K562 (cell line): ENCODE data around the gene C4orf54.

Experiments
- BRCA1 ChIP-seq, 2 experiments: fragments of 450-650 bp in 1 of 2; sonication (generic) in 1 of 2; formaldehyde crosslinking in 1 of 2; IDR thresholded peaks; 2 replicates each; pipeline versions ENCODE4 v1.5.0 to v1.6.1; 2017 to 2020; ENCODE audit warnings: mild to moderate bottlenecking in 1 of 2, missing genetic modification reagents in 1 of 2
- CTCF ChIP-seq, 3 experiments: IDR thresholded peaks in 2 of 3; conservative IDR thresholded peaks in 1 of 3; 2 replicates each; pipeline ENCODE4 v1.5.1; 2011 to 2012; ENCODE audit warnings: low read length in 3 of 3, mild to moderate bottlenecking in 3 of 3, control low read depth in 2 of 3, improper control_type of control experiment in 1 of 3, inconsistent platforms in 1 of 3, low read depth in 1 of 3, mixed read lengths in 1 of 3, moderate library complexity in 1 of 3; ENCODE audit not compliant: insufficient read depth in 2 of 3
- EP300 ChIP-seq: IDR thresholded peaks from 2 replicates; pipeline ENCODE4 v1.6.1; 2012; ENCODE audit warnings: low read length, improper control_type of control experiment
- GTF2F1 ChIP-seq: IDR thresholded peaks from 2 replicates; pipeline ENCODE4 v1.6.1; 2011; ENCODE audit warnings: low read depth, low read length, improper control_type of control experiment
- HMG20B ChIP-seq: fragments of 250-450 bp; sonication (Bioruptor Pico); IDR thresholded peaks from 2 replicates; pipeline ENCODE4 v1.5.0; 2021; ENCODE audit warnings: mild to moderate bottlenecking
- MLLT1 ChIP-seq, 2 experiments: fragments of 450-650 bp; IDR thresholded peaks; 2 replicates each; pipeline ENCODE4 v1.6.1; 2016
- POLR2A ChIP-seq: fragments of 450-650 bp; conservative IDR thresholded peaks from 2 replicates; pipeline ENCODE4 v1.6.1; 2016
- UBTF ChIP-seq, 2 experiments: IDR thresholded peaks; 2 replicates each; pipeline ENCODE4 v1.6.1; 2012; ENCODE audit warnings: improper control_type of control experiment in 2 of 2, low read depth in 2 of 2, low read length in 2 of 2, borderline replicate concordance in 1 of 2
- ZBTB17 ChIP-seq: fragments of 450-650 bp; formaldehyde crosslinking; IDR thresholded peaks from 2 replicates; pipeline ENCODE4 v1.4.0; 2020; ENCODE audit warnings: mild to moderate bottlenecking
- ZNF133 ChIP-seq: fragments of 250-450 bp; sonication (Bioruptor Pico); IDR thresholded peaks from 2 replicates; pipeline ENCODE4 v1.4.0; 2020; ENCODE audit warnings: mild to moderate bottlenecking
- TF ChIP-seq, protein P1 (sequence below): sonication (generic); formaldehyde crosslinking; IDR thresholded peaks from 2 replicates; pipeline ENCODE4 v1.8.0; 2023; ENCODE audit warnings: missing genetic modification reagents, mild to moderate bottlenecking, borderline replicate concordance
- TF ChIP-seq, protein P2 (sequence below), 2 experiments: fragments of 450-650 bp; formaldehyde crosslinking in 1 of 2; IDR thresholded peaks; 2 replicates each; pipeline versions ENCODE4 v1.4.0 to v1.6.1; 2014 to 2020; ENCODE audit warnings: mild to moderate bottlenecking in 2 of 2, borderline replicate concordance in 1 of 2, low read depth in 1 of 2

- TF ChIP-seq POLR2A: no peak
- TF ChIP-seq CTCF (IDR thresholded peaks at IDR 0.05 in 2 of 3, conservative IDR thresholded peaks at IDR 0.05 in 1 of 3; ENCODE audit: insufficient read depth in 2 of 3, low read depth in 1 of 3, low read length in 3 of 3): no peak
- TF ChIP-seq UBTF (IDR thresholded peaks at IDR 0.05; ENCODE audit: borderline replicate concordance in 1 of 2, low read depth in 2 of 2, low read length in 2 of 2): no peak
- TF ChIP-seq BRCA1 (IDR thresholded peaks at IDR 0.05): no peak
- no peak for TF ChIP-seq BRCA1 (CRISPR knock-in tag; IDR thresholded peaks at IDR 0.05)
- TF ChIP-seq, protein P1, sequence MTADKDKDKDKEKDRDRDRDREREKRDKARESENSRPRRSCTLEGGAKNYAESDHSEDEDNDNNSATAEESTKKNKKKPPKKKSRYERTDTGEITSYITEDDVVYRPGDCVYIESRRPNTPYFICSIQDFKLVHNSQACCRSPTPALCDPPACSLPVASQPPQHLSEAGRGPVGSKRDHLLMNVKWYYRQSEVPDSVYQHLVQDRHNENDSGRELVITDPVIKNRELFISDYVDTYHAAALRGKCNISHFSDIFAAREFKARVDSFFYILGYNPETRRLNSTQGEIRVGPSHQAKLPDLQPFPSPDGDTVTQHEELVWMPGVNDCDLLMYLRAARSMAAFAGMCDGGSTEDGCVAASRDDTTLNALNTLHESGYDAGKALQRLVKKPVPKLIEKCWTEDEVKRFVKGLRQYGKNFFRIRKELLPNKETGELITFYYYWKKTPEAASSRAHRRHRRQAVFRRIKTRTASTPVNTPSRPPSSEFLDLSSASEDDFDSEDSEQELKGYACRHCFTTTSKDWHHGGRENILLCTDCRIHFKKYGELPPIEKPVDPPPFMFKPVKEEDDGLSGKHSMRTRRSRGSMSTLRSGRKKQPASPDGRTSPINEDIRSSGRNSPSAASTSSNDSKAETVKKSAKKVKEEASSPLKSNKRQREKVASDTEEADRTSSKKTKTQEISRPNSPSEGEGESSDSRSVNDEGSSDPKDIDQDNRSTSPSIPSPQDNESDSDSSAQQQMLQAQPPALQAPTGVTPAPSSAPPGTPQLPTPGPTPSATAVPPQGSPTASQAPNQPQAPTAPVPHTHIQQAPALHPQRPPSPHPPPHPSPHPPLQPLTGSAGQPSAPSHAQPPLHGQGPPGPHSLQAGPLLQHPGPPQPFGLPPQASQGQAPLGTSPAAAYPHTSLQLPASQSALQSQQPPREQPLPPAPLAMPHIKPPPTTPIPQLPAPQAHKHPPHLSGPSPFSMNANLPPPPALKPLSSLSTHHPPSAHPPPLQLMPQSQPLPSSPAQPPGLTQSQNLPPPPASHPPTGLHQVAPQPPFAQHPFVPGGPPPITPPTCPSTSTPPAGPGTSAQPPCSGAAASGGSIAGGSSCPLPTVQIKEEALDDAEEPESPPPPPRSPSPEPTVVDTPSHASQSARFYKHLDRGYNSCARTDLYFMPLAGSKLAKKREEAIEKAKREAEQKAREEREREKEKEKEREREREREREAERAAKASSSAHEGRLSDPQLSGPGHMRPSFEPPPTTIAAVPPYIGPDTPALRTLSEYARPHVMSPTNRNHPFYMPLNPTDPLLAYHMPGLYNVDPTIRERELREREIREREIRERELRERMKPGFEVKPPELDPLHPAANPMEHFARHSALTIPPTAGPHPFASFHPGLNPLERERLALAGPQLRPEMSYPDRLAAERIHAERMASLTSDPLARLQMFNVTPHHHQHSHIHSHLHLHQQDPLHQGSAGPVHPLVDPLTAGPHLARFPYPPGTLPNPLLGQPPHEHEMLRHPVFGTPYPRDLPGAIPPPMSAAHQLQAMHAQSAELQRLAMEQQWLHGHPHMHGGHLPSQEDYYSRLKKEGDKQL: no peak
- no peak for TF ChIP-seq ZNF133
- no peak for TF ChIP-seq HMG20B (CRISPR knock-in tag)
- TF ChIP-seq GTF2F1: no peak
- TF ChIP-seq, protein P2, sequence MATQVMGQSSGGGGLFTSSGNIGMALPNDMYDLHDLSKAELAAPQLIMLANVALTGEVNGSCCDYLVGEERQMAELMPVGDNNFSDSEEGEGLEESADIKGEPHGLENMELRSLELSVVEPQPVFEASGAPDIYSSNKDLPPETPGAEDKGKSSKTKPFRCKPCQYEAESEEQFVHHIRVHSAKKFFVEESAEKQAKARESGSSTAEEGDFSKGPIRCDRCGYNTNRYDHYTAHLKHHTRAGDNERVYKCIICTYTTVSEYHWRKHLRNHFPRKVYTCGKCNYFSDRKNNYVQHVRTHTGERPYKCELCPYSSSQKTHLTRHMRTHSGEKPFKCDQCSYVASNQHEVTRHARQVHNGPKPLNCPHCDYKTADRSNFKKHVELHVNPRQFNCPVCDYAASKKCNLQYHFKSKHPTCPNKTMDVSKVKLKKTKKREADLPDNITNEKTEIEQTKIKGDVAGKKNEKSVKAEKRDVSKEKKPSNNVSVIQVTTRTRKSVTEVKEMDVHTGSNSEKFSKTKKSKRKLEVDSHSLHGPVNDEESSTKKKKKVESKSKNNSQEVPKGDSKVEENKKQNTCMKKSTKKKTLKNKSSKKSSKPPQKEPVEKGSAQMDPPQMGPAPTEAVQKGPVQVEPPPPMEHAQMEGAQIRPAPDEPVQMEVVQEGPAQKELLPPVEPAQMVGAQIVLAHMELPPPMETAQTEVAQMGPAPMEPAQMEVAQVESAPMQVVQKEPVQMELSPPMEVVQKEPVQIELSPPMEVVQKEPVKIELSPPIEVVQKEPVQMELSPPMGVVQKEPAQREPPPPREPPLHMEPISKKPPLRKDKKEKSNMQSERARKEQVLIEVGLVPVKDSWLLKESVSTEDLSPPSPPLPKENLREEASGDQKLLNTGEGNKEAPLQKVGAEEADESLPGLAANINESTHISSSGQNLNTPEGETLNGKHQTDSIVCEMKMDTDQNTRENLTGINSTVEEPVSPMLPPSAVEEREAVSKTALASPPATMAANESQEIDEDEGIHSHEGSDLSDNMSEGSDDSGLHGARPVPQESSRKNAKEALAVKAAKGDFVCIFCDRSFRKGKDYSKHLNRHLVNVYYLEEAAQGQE (IDR thresholded peaks at IDR 0.05; ENCODE audit: borderline replicate concordance): no peak
- TF ChIP-seq, protein P2 (CRISPR knock-in tag; IDR thresholded peaks at IDR 0.05; ENCODE audit: low read depth): no peak
- no peak for TF ChIP-seq ZBTB17
- TF ChIP-seq MLLT1 (IDR thresholded peaks at IDR 0.05): no peak
- TF ChIP-seq EP300: no peak
Observed at GRCh38 chr4:99622341-99622740, 35.3 kb downstream of the C4orf54 start.
